Measurements from ENCODE around the gene CHORDC1. TPM values are rescaled to one million over a fixed set of nuclear protein-coding genes. Genes with fewer than 3 reads are reported as not detected.

Gene CHORDC1
- total and polyA plus RNA-seq, 10 of the 15 experiments (the other 5 are each of a cell fraction or from before 2014, with no cell fraction given): 32.6 to 108 (median 54.3) TPM

DNA sequence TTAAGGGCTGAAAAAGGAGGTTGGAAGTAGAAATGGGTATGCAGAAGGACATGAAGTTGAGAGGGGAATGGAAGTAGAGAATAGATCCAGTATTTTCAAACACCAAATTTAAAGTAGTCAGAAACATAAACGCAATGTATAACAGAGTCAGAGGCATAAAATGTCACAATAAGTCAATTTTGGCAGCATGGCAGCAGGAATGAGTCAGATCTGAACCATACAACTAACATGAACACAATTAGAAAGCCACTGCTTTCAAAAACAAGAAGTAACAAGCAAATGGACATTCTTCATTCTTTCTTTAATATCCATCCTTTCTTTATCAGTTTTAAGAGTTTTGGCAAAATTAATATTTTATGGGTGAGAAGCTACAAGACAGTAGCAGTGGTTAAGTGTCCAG is 2.5 kb downstream of the CHORDC1 start:
- no peak for FAIRE-seq
- ATAC-seq: peak; percentile 15
- peak overlapping the region; percentile 87 for H3K4me3 ChIP-seq
- no peak overlapping the region; the same call in 1 of the 2 replicates for H3K27ac ChIP-seq (ENCODE audit: control insufficient read depth, insufficient read depth)
- H3K79me2 ChIP-seq (ENCODE audit: control insufficient read depth, insufficient read depth, low read length): peaks cover 75% of the 10 kb centered on the region
- CTCF ChIA-PET: interaction anchor here (0.9 to 7.7 kb wide), 4 partner anchors 11 to 284 kb away, joined by 3 to 67 read pairs (median 3); no protein-coding TSS in a partner anchor
- TF ChIP-seq, protein P1, sequence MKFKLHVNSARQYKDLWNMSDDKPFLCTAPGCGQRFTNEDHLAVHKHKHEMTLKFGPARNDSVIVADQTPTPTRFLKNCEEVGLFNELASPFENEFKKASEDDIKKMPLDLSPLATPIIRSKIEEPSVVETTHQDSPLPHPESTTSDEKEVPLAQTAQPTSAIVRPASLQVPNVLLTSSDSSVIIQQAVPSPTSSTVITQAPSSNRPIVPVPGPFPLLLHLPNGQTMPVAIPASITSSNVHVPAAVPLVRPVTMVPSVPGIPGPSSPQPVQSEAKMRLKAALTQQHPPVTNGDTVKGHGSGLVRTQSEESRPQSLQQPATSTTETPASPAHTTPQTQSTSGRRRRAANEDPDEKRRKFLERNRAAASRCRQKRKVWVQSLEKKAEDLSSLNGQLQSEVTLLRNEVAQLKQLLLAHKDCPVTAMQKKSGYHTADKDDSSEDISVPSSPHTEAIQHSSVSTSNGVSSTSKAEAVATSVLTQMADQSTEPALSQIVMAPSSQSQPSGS (IDR thresholded peaks at IDR 0.05; ENCODE audit: low read length): 0 out of 2 replicates have a peak, but pooled peaks have one; percentile 29
- 0 out of 2 replicates have a peak, but pooled peaks have one; percentile 31 for TF ChIP-seq MTA2 (IDR thresholded peaks at IDR 0.05; ENCODE audit: low read depth)
- no peak for TF ChIP-seq SUPT20H (IDR thresholded peaks at IDR 0.05; ENCODE audit: borderline replicate concordance, control insufficient read depth, low read depth, low read length)
- TF ChIP-seq JUNB (IDR thresholded peaks at IDR 0.05): peak; percentile 72
- no peak for TF ChIP-seq MXI1 (IDR thresholded peaks at IDR 0.05; ENCODE audit: low read depth, low read length)
- no peak for DNase-seq (ENCODE audit: low read depth, low spot score)
- peaks cover 4% of the 10 kb centered on the region; the same call in 1 of the 2 replicates for H4K20me1 ChIP-seq (ENCODE audit: control insufficient read depth, insufficient read depth)
- intact Hi-C loops (cut with micrococcal nuclease; ENCODE audit: unreplicated experiment): no loop called here
- 0 out of 2 replicates have a peak, but pooled peaks cover 4% of the 10 kb centered on the region for H3K4me1 ChIP-seq (ENCODE audit: control insufficient read depth, insufficient read depth, low read length)
- H2AFZ ChIP-seq (ENCODE audit: control insufficient read depth, low read depth, low read length): no peak overlapping the region
- no peaks in the 10 kb centered on the region for H3K27me3 ChIP-seq (replicated peaks in 1 of 2; ENCODE audit: control insufficient read depth in 2 of 2, insufficient read depth in 2 of 2, low read length in 1 of 2)
- RAD21 ChIA-PET (ENCODE audit: unreplicated experiment): interaction anchor here (2.8 kb wide), 1 partner anchor 16 kb away, joined by 9 read pairs; no protein-coding TSS in a partner anchor
- WGBS (ENCODE audit: insufficient coverage, insufficient replicate concordance, low lambda C conversion rate, missing lambda C conversion rate): 0% methylated on average over 1 of the region's 1 CpG
- no peaks in the 10 kb centered on the region for H3K36me3 ChIP-seq (ENCODE audit: control insufficient read depth in 2 of 2, insufficient read depth in 2 of 2, low read length in 1 of 2)
- no TSS peak for BruUV-seq (replicated peaks)
- peak overlapping the region; percentile 14; the same call in 1 of the 2 replicates for H3K9ac ChIP-seq (ENCODE audit: control insufficient read depth, insufficient read depth, low read length)
- no peaks in the 10 kb centered on the region for H3K9me3 ChIP-seq (replicated peaks; ENCODE audit: control insufficient read depth, insufficient read depth, low read length)
- POLR2A ChIA-PET: interaction anchor here (0.6 to 1.0 kb wide), 2 partner anchors 16 to 966 kb away, joined by 3 to 4 read pairs; no protein-coding TSS in a partner anchor
- peak overlapping the region; percentile 23 for H3K4me2 ChIP-seq (ENCODE audit: control insufficient read depth, insufficient read depth)
- in situ Hi-C loops (cut with MboI): no loop called here
- SMC1A ChIA-PET (ENCODE audit: uncharacterized antibody, unreplicated experiment): interaction anchor here (0.9 to 1.5 kb wide), 3 partner anchors 9 to 14 kb away, joined by 3 to 5 read pairs (median 3); no protein-coding TSS in a partner anchor

Data from GM12878 (cell line).